ENCODE measurements around the gene GREM2. TPM values are rescaled to one million over a fixed set of nuclear protein-coding genes. Genes with fewer than 3 reads are reported as not detected.

GREM2 gene
- total RNA-seq, 2 experiments from 2014 or later = 0.16 to 0.28 TPM

GRCh38 chr1:240503558-240503957 is 108.4 kb downstream of the GREM2 start:
- no peak for ATAC-seq (ENCODE audit: poor library complexity)
- H3K9me3 ChIP-seq (ENCODE audit: control insufficient read depth in 1 of 2, insufficient read depth in 1 of 2, low read length in 2 of 2) = no peaks in the 10 kb centered on the region

GRCh38 chr1:240503036-240503435 is 108.9 kb downstream of the GREM2 start:
- H3K27ac Mint-ChIP-seq = no peak overlapping the region
- H3K27me3 Mint-ChIP-seq = peaks cover 4% of the 10 kb centered on the region
- H3K4me1 Mint-ChIP-seq (ENCODE audit: low read depth) = no peaks in the 10 kb centered on the region
- TF ChIP-seq, protein P1, sequence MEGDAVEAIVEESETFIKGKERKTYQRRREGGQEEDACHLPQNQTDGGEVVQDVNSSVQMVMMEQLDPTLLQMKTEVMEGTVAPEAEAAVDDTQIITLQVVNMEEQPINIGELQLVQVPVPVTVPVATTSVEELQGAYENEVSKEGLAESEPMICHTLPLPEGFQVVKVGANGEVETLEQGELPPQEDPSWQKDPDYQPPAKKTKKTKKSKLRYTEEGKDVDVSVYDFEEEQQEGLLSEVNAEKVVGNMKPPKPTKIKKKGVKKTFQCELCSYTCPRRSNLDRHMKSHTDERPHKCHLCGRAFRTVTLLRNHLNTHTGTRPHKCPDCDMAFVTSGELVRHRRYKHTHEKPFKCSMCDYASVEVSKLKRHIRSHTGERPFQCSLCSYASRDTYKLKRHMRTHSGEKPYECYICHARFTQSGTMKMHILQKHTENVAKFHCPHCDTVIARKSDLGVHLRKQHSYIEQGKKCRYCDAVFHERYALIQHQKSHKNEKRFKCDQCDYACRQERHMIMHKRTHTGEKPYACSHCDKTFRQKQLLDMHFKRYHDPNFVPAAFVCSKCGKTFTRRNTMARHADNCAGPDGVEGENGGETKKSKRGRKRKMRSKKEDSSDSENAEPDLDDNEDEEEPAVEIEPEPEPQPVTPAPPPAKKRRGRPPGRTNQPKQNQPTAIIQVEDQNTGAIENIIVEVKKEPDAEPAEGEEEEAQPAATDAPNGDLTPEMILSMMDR (IDR thresholded peaks at IDR 0.05) = no peak
- POLR2A ChIA-PET = no interaction called here
- Histone ChIP-seq H3K27me3 (ENCODE audit: control insufficient read depth in 1 of 2, insufficient read depth in 2 of 2, low read length in 2 of 2) (no peaks in the 10 kb centered on the region), H3K4me3 (ENCODE audit: low read length) (no peak overlapping the region), H3K4me1 (ENCODE audit: insufficient read depth, low read length) (no peaks in the 10 kb centered on the region), H3K9me3 (ENCODE audit: control insufficient read depth in 1 of 2, insufficient read depth in 1 of 2, low read length in 2 of 2) (no peaks in the 10 kb centered on the region), H3K27ac (ENCODE audit: low read depth in 1 of 2, low read length in 2 of 2) (no peak overlapping the region), H3K36me3 (ENCODE audit: insufficient read depth, low read length) (no peaks in the 10 kb centered on the region)
- H3K4me3 Mint-ChIP-seq = no peak overlapping the region
- no peak for DNase-seq
- H3K36me3 Mint-ChIP-seq (ENCODE audit: low read depth) = no peaks in the 10 kb centered on the region
- intact Hi-C loops (cut with DNase I, micrococcal nuclease) = no loop called here
- H3K9me3 Mint-ChIP-seq = peaks cover 5% of the 10 kb centered on the region
- no peak for ATAC-seq (ENCODE audit: poor library complexity)
- CTCF ChIA-PET = no interaction called here

More at GRCh38 chr1:240503558-240503957, 108.4 kb downstream of the GREM2 start:
- Mint-ChIP-seq H3K27ac (no peak overlapping the region), H3K36me3 (ENCODE audit: low read depth) (no peaks in the 10 kb centered on the region), H3K4me1 (ENCODE audit: low read depth) (no peaks in the 10 kb centered on the region), H3K4me3 (no peak overlapping the region), H3K9me3 (peaks cover 6% of the 10 kb centered on the region), H3K27me3 (peaks cover 4% of the 10 kb centered on the region)
- no peak for DNase-seq
- Histone ChIP-seq H3K27ac (ENCODE audit: low read depth in 1 of 2, low read length in 2 of 2) (no peak overlapping the region), H3K27me3 (ENCODE audit: control insufficient read depth in 1 of 2, insufficient read depth in 2 of 2, low read length in 2 of 2) (no peaks in the 10 kb centered on the region), H3K4me3 (ENCODE audit: low read length) (no peak overlapping the region), H3K36me3 (ENCODE audit: insufficient read depth, low read length) (no peaks in the 10 kb centered on the region), H3K4me1 (ENCODE audit: insufficient read depth, low read length) (no peaks in the 10 kb centered on the region)
- CTCF ChIA-PET = no interaction called here
- TF ChIP-seq, protein P1 (IDR thresholded peaks at IDR 0.05) = no peak
- POLR2A ChIA-PET = no interaction called here
- intact Hi-C loops (cut with DNase I, micrococcal nuclease) = no loop called here

GRCh38 chr1:240501115-240501514 is 110.8 kb downstream of the GREM2 start:
- Mint-ChIP-seq H3K9me3 (peaks cover 3% of the 10 kb centered on the region), H3K4me1 (ENCODE audit: low read depth) (no peaks in the 10 kb centered on the region), H3K4me3 (no peak overlapping the region), H3K27ac (no peak overlapping the region), H3K36me3 (ENCODE audit: low read depth) (no peaks in the 10 kb centered on the region), H3K27me3 (no peaks in the 10 kb centered on the region)
- H3K36me3 ChIP-seq (ENCODE audit: insufficient read depth, low read length) = no peaks in the 10 kb centered on the region
- intact Hi-C loops (cut with DNase I, micrococcal nuclease) = no loop called here
- no peaks in the 10 kb centered on the region for H3K9me3 ChIP-seq (ENCODE audit: control insufficient read depth in 1 of 2, insufficient read depth in 1 of 2, low read length in 2 of 2)
- TF ChIP-seq, protein P1 (IDR thresholded peaks at IDR 0.05) = no peak
- DNase-seq (no peak), ATAC-seq (ENCODE audit: poor library complexity) (no peak)
- no peak overlapping the region for H3K4me3 ChIP-seq (ENCODE audit: low read length)
- no peaks in the 10 kb centered on the region for H3K27me3 ChIP-seq (ENCODE audit: control insufficient read depth in 1 of 2, insufficient read depth in 2 of 2, low read length in 2 of 2)
- H3K4me1 ChIP-seq (ENCODE audit: insufficient read depth, low read length) = no peaks in the 10 kb centered on the region
- ChIA-PET CTCF (no interaction called here), POLR2A (no interaction called here)
- no peak overlapping the region for H3K27ac ChIP-seq (ENCODE audit: low read depth in 1 of 2, low read length in 2 of 2)
